ENCODE results near the gene C20orf173.

DNA sequence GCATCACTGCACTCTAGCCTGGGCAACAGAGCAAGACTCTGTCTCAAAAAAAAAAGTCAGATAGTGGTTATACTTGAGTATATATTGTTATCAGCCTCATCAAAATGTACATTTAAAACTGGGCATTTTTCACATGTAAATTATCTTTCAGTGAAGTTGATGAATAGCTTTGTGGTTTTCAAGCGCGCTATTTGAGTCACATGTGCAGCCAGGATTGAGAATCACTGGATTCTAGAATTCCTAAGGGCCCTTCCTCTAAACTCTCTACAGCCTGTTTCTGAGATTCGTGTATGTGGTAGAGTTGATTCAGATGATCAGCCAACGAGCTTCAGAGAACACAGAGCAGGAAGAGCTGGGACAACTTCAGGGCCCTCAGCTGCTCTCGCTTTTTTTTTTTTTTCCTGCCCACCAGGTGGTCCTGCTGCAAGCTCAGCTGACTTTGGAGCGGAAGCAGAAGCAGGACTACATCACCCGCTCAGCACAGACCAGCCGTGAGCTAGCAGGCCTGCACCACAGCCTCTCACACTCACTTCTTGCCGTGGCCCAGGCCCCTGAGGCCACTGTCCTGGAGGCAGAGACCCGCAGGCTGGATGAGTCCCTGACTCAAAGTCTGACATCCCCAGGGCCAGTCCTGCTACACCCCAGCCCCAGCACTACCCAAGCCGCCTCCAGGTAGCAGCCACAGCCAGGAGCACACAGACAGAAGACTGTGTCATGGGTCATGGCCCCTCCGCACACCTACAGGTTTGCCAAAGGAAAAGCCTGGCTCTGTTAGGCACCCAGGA lies 18.3 kb downstream of the C20orf173 start:
- TF ChIP-seq, protein P1, sequence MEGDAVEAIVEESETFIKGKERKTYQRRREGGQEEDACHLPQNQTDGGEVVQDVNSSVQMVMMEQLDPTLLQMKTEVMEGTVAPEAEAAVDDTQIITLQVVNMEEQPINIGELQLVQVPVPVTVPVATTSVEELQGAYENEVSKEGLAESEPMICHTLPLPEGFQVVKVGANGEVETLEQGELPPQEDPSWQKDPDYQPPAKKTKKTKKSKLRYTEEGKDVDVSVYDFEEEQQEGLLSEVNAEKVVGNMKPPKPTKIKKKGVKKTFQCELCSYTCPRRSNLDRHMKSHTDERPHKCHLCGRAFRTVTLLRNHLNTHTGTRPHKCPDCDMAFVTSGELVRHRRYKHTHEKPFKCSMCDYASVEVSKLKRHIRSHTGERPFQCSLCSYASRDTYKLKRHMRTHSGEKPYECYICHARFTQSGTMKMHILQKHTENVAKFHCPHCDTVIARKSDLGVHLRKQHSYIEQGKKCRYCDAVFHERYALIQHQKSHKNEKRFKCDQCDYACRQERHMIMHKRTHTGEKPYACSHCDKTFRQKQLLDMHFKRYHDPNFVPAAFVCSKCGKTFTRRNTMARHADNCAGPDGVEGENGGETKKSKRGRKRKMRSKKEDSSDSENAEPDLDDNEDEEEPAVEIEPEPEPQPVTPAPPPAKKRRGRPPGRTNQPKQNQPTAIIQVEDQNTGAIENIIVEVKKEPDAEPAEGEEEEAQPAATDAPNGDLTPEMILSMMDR (IDR thresholded peaks at IDR 0.05): no peak
- TF ChIP-seq POLR2A (IDR thresholded peaks at IDR 0.05): no peak

Data from lower leg skin (tissue), 3 donors.